Measurements from ENCODE around the gene CLIC5. TPM values are rescaled to one million over a fixed set of nuclear protein-coding genes. Genes with fewer than 3 reads are reported as not detected.

Gene CLIC5
- total and polyA plus RNA-seq, 5 donors from 2014 or later: 0.76 to 4.7 (median 2.3) TPM

DNA sequence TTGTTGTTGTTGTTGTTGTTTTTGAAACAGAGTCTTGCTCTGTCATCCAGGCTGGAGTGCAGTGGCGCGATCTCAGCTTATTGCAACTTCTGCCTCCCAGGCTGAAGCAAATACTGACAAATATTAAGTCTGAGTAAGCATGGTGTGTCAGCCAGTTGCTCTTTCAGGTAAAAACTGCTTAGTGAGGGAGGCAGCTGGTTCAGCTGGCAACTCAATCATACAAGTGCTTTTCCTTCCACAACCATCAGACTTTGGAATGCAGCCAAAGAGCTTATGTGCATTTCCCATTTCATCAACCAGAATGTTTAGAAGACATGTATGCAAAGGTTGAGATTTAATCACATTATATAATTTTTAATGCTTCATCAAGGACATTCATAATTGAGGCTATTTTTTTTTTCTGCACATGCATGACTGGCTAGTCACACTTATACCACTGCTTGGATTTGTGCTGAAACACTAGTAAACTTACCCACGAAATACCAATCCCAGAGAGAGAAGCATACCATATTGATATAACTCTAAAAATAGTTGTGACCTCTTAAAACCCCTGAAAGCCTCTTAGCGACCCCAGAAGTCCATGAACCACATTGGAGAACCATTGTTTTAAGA, 56.0 kb downstream of the CLIC5 start:
- H3K36me3 ChIP-seq (ENCODE audit: control insufficient read depth, insufficient read depth, low read length): no peaks in the 10 kb centered on the region
- peaks cover 0 to 4% of the 10 kb centered on the region in 2 experiments for H3K9me3 ChIP-seq (ENCODE audit: control insufficient read depth in 2 of 2, low read length in 2 of 2)
- Mint-ChIP-seq H3K27me3 (peaks cover 22% of the 10 kb centered on the region), H3K4me1 (no peaks in the 10 kb centered on the region), H3K9me3 (peaks cover 0 to 6% (median 0%) of the 10 kb centered on the region in 7 donors), H3K27ac (no peak overlapping the region), H3K36me3 (no peaks in the 10 kb centered on the region), H3K4me3 (no peak overlapping the region)
- no peaks in the 10 kb centered on the region for H3K4me1 ChIP-seq (ENCODE audit: control insufficient read depth, insufficient read depth, low read length, poor library complexity, severe bottlenecking)
- H3K4me3 ChIP-seq (ENCODE audit: low read depth, low read length): no peak overlapping the region
- H3K27me3 ChIP-seq (ENCODE audit: control insufficient read depth, insufficient read depth, low read length): no peaks in the 10 kb centered on the region
- no peak overlapping the region for H3K27ac ChIP-seq (ENCODE audit: insufficient read depth, low read length, poor library complexity, severe bottlenecking)
- ATAC-seq (ENCODE audit: low read depth in 2 of 2) (no peak), DNase-seq (no peak)

DNA sequence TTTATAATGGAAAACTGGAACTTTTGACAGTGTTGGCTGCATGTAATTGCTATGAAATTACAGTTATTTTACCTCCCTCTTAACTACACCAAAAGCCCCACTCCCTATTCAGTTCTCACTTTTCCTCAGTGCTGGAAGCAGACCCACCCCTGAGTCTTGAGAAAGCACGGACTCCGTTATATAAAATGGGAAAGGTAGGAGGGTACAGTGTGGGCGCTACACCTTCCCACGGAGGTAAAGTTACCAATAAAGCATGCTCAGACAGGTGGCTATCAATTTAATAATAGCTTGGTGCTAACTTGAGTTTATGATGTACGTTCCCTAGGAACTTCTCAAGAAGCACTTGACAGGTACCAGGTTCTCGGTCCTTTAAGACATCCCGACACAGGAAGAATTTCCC, 59.0 kb downstream of the CLIC5 start:
- Mint-ChIP-seq H3K27ac (no peak overlapping the region), H3K4me3 (no peak overlapping the region), H3K27me3 (peaks cover 13% of the 10 kb centered on the region), H3K4me1 (no peaks in the 10 kb centered on the region), H3K9me3 (peaks cover 0 to 2% (median 0%) of the 10 kb centered on the region in 7 donors), H3K36me3 (peaks cover 5% of the 10 kb centered on the region)
- ATAC-seq (ENCODE audit: low read depth in 2 of 2) (no peak), DNase-seq (no peak)
- H3K36me3 ChIP-seq (ENCODE audit: control insufficient read depth, insufficient read depth, low read length): no peaks in the 10 kb centered on the region
- H3K9me3 ChIP-seq (ENCODE audit: control insufficient read depth in 2 of 2, low read length in 2 of 2): no peaks in the 10 kb centered on the region
- no peak overlapping the region for H3K4me3 ChIP-seq (ENCODE audit: low read depth, low read length)
- no peaks in the 10 kb centered on the region for H3K4me1 ChIP-seq (ENCODE audit: control insufficient read depth, insufficient read depth, low read length, poor library complexity, severe bottlenecking)
- no peak overlapping the region for H3K27ac ChIP-seq (ENCODE audit: insufficient read depth, low read length, poor library complexity, severe bottlenecking)
- H3K27me3 ChIP-seq (ENCODE audit: control insufficient read depth, insufficient read depth, low read length): no peaks in the 10 kb centered on the region

DNA sequence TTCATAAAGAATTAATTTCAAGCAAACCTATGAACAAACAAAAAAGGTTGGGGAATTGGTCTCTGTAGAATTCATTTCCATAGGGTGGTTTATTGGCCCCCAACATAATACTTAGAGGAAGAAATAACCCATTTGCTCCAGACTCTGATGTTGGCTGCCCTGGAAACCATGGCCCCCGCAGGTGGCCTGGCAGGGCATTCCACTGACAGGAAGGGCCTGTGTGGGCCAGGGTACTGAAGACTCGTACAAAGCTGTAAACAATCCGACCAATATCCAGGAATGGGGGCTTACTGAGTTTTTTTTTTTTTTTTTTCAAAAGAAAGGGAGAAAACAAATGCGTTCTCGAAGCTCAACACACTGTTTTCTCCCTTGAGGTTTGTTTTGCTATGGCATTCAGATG, 59.5 kb downstream of the CLIC5 start:
- no peaks in the 10 kb centered on the region for H3K4me1 Mint-ChIP-seq
- H3K36me3 Mint-ChIP-seq: peaks cover 7% of the 10 kb centered on the region
- Histone ChIP-seq H3K9me3 (ENCODE audit: control insufficient read depth in 2 of 2, low read length in 2 of 2) (no peaks in the 10 kb centered on the region), H3K27me3 (ENCODE audit: control insufficient read depth, insufficient read depth, low read length) (no peaks in the 10 kb centered on the region), H3K27ac (ENCODE audit: insufficient read depth, low read length, poor library complexity, severe bottlenecking) (no peak overlapping the region), H3K36me3 (ENCODE audit: control insufficient read depth, insufficient read depth, low read length) (no peaks in the 10 kb centered on the region), H3K4me3 (ENCODE audit: low read depth, low read length) (no peak overlapping the region), H3K4me1 (ENCODE audit: control insufficient read depth, insufficient read depth, low read length, poor library complexity, severe bottlenecking) (no peaks in the 10 kb centered on the region)
- H3K27me3 Mint-ChIP-seq: peaks cover 13% of the 10 kb centered on the region
- no peak for DNase-seq
- peaks cover 0 to 2% (median 0%) of the 10 kb centered on the region in 7 donors for H3K9me3 Mint-ChIP-seq
- H3K4me3 Mint-ChIP-seq: no peak overlapping the region
- ATAC-seq (ENCODE audit: low read depth in 2 of 2): no peak
- H3K27ac Mint-ChIP-seq: no peak overlapping the region

DNA sequence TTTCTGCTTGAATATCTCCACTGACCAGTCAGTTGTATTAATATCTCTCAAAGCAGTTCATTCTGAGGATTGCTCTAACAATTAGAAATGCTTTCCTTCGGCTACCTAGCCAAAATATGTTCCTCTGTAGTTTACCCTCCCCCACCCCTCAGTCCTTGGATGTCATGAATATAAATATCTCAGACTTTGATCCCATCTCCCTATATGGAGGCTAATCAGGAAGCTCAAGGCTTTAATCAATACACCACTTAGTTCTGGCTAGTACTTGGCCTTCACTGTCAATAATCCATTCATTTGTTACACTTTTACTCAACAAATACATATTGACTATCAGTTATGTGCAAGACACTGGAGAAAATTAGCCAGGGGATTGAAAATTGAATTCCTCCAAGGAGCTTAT, 60.1 kb downstream of the CLIC5 start:
- ATAC-seq (ENCODE audit: low read depth in 2 of 2): no peak
- Histone ChIP-seq H3K4me3 (ENCODE audit: low read depth, low read length) (no peak overlapping the region), H3K36me3 (ENCODE audit: control insufficient read depth, insufficient read depth, low read length) (no peaks in the 10 kb centered on the region), H3K9me3 (ENCODE audit: control insufficient read depth in 2 of 2, low read length in 2 of 2) (no peaks in the 10 kb centered on the region), H3K4me1 (ENCODE audit: control insufficient read depth, insufficient read depth, low read length, poor library complexity, severe bottlenecking) (no peaks in the 10 kb centered on the region), H3K27me3 (ENCODE audit: control insufficient read depth, insufficient read depth, low read length) (no peaks in the 10 kb centered on the region), H3K27ac (ENCODE audit: insufficient read depth, low read length, poor library complexity, severe bottlenecking) (no peak overlapping the region)
- no peak overlapping the region for H3K27ac Mint-ChIP-seq
- no peaks in the 10 kb centered on the region for H3K4me1 Mint-ChIP-seq
- peaks cover 13% of the 10 kb centered on the region for H3K27me3 Mint-ChIP-seq
- no peak for DNase-seq
- H3K36me3 Mint-ChIP-seq: peaks cover 8% of the 10 kb centered on the region
- H3K9me3 Mint-ChIP-seq: peaks cover 0 to 2% (median 0%) of the 10 kb centered on the region in 7 donors
- H3K4me3 Mint-ChIP-seq: no peak overlapping the region

DNA sequence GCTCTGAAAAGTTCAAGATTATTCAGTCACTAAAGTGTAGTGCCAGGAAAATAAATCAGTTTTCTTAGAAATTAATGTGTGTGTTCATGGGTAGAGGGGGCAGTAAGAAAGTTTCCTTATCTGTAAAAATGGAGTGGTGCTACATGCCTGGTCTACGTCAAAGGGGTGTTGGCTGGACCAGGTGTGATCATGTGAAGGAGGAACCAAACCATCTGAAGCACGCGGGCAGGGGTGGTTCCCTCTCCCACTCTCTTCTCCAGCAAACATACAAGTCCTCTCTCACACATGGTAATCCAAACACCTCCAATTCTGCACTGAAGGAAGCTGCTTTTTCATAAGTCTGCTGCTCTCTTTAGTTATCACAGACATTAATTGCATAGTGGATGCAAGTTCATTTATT, 63.1 kb downstream of the CLIC5 start:
- no peak for ATAC-seq (ENCODE audit: low read depth in 2 of 2)
- H3K27ac Mint-ChIP-seq: no peak overlapping the region
- Histone ChIP-seq H3K4me3 (ENCODE audit: low read depth, low read length) (no peak overlapping the region), H3K27me3 (ENCODE audit: control insufficient read depth, insufficient read depth, low read length) (no peaks in the 10 kb centered on the region), H3K36me3 (ENCODE audit: control insufficient read depth, insufficient read depth, low read length) (no peaks in the 10 kb centered on the region), H3K4me1 (ENCODE audit: control insufficient read depth, insufficient read depth, low read length, poor library complexity, severe bottlenecking) (no peaks in the 10 kb centered on the region), H3K27ac (ENCODE audit: insufficient read depth, low read length, poor library complexity, severe bottlenecking) (no peak overlapping the region), H3K9me3 (ENCODE audit: control insufficient read depth in 2 of 2, low read length in 2 of 2) (no peaks in the 10 kb centered on the region)
- no peak for DNase-seq
- peaks cover 13% of the 10 kb centered on the region for H3K27me3 Mint-ChIP-seq
- H3K9me3 Mint-ChIP-seq: peaks cover 0 to 4% (median 0%) of the 10 kb centered on the region in 7 donors
- H3K4me1 Mint-ChIP-seq: no peaks in the 10 kb centered on the region
- no peak overlapping the region for H3K4me3 Mint-ChIP-seq
- peaks cover 8% of the 10 kb centered on the region for H3K36me3 Mint-ChIP-seq

DNA sequence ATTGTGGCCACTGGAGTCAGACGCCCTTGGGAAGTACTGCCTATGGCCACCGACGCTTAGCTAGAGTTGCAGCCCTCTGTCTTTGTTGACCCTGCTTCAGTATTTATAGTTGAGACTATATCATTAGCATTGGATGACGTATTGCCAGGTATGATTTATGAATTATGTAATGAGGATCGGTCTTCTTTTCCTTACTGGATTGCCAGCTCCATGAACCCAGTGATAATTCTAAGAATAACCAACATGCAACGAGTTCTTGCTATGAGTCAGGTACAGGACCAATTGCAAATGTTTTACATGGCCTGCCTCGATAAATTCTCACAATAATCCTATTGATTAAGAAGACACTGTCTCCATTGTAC, 63.5 kb downstream of the CLIC5 start:
- Histone ChIP-seq H3K4me3 (ENCODE audit: low read depth, low read length) (no peak overlapping the region), H3K4me1 (ENCODE audit: control insufficient read depth, insufficient read depth, low read length, poor library complexity, severe bottlenecking) (no peaks in the 10 kb centered on the region), H3K27me3 (ENCODE audit: control insufficient read depth, insufficient read depth, low read length) (no peaks in the 10 kb centered on the region), H3K9me3 (ENCODE audit: control insufficient read depth in 2 of 2, low read length in 2 of 2) (no peaks in the 10 kb centered on the region), H3K36me3 (ENCODE audit: control insufficient read depth, insufficient read depth, low read length) (no peaks in the 10 kb centered on the region), H3K27ac (ENCODE audit: insufficient read depth, low read length, poor library complexity, severe bottlenecking) (no peak overlapping the region)
- no peak overlapping the region for H3K27ac Mint-ChIP-seq
- peaks cover 0 to 4% (median 0%) of the 10 kb centered on the region in 7 donors for H3K9me3 Mint-ChIP-seq
- no peaks in the 10 kb centered on the region for H3K4me1 Mint-ChIP-seq
- H3K27me3 Mint-ChIP-seq: peaks cover 13% of the 10 kb centered on the region
- H3K36me3 Mint-ChIP-seq: peaks cover 8% of the 10 kb centered on the region
- ATAC-seq (ENCODE audit: low read depth in 2 of 2) (no peak), DNase-seq (no peak)
- no peak overlapping the region for H3K4me3 Mint-ChIP-seq

DNA sequence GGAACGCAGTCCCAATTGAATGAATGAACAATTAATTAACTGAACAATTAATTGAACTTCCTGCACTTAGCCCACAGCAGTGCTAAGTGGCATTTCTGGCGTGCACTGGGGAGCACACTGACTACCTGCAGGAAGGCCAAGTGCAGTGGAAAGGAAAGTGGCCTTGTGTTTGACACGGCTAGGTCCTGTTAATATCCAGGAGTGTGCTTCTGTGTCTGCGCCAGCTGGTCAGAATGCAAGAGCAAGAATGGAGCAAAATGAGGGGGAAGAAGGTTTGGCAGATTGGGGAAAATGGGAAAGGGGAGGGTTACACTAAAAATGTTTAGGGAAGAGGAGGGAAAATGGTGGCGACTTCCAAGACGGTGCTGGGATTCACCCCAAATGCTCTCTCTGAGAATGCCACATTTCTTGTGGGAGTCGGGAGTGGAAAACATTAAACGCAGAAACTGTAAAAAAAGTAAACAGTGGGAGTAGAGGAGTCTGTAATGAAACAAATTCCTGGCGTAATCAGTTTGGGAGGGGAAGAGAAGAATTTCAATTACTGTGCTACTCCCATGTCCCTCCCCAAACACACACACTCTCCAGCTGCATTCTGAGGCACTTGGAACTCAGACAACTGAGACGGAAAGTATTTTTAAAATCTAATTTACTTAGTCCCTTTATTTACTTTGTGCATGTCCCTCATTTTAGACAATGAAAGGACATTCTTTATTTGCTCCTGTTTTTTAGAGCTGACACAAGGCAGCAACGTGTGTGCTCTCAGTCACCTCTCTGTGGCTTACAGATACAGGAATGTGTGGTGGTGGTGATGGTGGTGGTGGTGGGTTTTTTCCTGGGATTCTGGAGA, 64.1 kb downstream of the CLIC5 start:
- H3K4me1 Mint-ChIP-seq: no peaks in the 10 kb centered on the region
- ATAC-seq (ENCODE audit: low read depth in 2 of 2): no peak
- peaks cover 13% of the 10 kb centered on the region for H3K27me3 Mint-ChIP-seq
- Histone ChIP-seq H3K4me1 (ENCODE audit: control insufficient read depth, insufficient read depth, low read length, poor library complexity, severe bottlenecking) (no peaks in the 10 kb centered on the region), H3K27ac (ENCODE audit: insufficient read depth, low read length, poor library complexity, severe bottlenecking) (no peak overlapping the region), H3K4me3 (ENCODE audit: low read depth, low read length) (no peak overlapping the region), H3K9me3 (ENCODE audit: control insufficient read depth in 2 of 2, low read length in 2 of 2) (no peaks in the 10 kb centered on the region), H3K27me3 (ENCODE audit: control insufficient read depth, insufficient read depth, low read length) (no peaks in the 10 kb centered on the region), H3K36me3 (ENCODE audit: control insufficient read depth, insufficient read depth, low read length) (no peaks in the 10 kb centered on the region)
- DNase-seq: no peak
- peaks cover 0 to 2% (median 0%) of the 10 kb centered on the region in 7 donors for H3K9me3 Mint-ChIP-seq
- H3K4me3 Mint-ChIP-seq: no peak overlapping the region
- peaks cover 8% of the 10 kb centered on the region for H3K36me3 Mint-ChIP-seq
- H3K27ac Mint-ChIP-seq: peak overlapping the region in 1 of 3 donors; percentile 22

DNA sequence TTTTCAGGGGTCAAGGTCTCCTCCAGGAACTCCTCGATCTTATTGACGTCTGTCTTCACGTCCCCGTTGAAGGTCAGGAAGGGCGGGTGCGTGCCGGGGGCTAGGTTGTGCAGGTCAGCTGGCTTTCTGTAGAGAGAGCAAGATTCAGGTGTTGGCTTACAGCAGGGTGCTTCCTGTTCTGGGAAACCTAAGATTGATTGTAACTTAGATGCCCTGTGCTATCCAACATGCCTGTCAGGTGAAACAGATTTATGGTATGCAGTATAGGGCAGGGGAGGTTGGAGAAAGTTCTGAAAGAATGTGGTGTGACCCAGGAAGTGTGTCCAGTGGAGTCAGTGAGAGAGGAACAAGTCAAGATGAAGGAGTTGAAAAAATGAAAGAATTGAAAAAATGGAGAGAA, 66.4 kb downstream of the CLIC5 start:
- peaks cover 0 to 2% (median 0%) of the 10 kb centered on the region in 7 donors for H3K9me3 Mint-ChIP-seq

More for the DNA sequence above, 66.4 kb downstream of the CLIC5 start:
- no peak for ATAC-seq (ENCODE audit: low read depth in 2 of 2)
- Mint-ChIP-seq H3K27me3 (no peaks in the 10 kb centered on the region), H3K27ac (peak overlapping the region in 1 of 3 donors; percentile 76), H3K4me3 (no peak overlapping the region), H3K4me1 (no peaks in the 10 kb centered on the region), H3K36me3 (peaks cover 8% of the 10 kb centered on the region)
- Histone ChIP-seq H3K4me1 (ENCODE audit: control insufficient read depth, insufficient read depth, low read length, poor library complexity, severe bottlenecking) (no peaks in the 10 kb centered on the region), H3K27me3 (ENCODE audit: control insufficient read depth, insufficient read depth, low read length) (no peaks in the 10 kb centered on the region), H3K27ac (ENCODE audit: insufficient read depth, low read length, poor library complexity, severe bottlenecking) (no peak overlapping the region), H3K4me3 (ENCODE audit: low read depth, low read length) (no peak overlapping the region), H3K9me3 (ENCODE audit: control insufficient read depth in 2 of 2, low read length in 2 of 2) (no peaks in the 10 kb centered on the region), H3K36me3 (ENCODE audit: control insufficient read depth, insufficient read depth, low read length) (no peaks in the 10 kb centered on the region)
- no peak for DNase-seq

Data from CD4-positive, CD25-positive, alpha-beta regulatory T cell (primary cell).